Smooth muscle cell (in vitro differentiated cells): ENCODE measurements around the gene MAGI1. TPM values are rescaled to one million over a fixed set of nuclear protein-coding genes. Genes with fewer than 3 reads are reported as not detected.

Source experiments
- DNase-seq: peaks from one replicate; lab custom pipeline; 2025; ENCODE audit not compliant: unreplicated experiment; lab: John Stamatoyannopoulos, UW
- H2AFZ ChIP-seq: fragments of 200-600 bp; sonication (generic); 2 replicates; pipeline ENCODE4 v1.6.0; 2016; ENCODE audit warnings: antibody characterized with exemption, low read depth, mild to moderate bottlenecking
- H3F3A ChIP-seq: fragments of 200-600 bp; sonication (generic); 2 replicates; pipeline ENCODE4 v1.6.0; 2017; ENCODE audit warnings: antibody characterized with exemption, low read depth
- H3K27ac ChIP-seq: fragments of 200-600 bp; sonication (generic); 2 replicates; pipeline ENCODE4 v1.5.1; 2016; ENCODE audit warnings: low read depth, mild to moderate bottlenecking
- H3K27me3 ChIP-seq: fragments of 200-600 bp; sonication (generic); 2 replicates; pipeline ENCODE4 v1.6.1; 2016; ENCODE audit warnings: low read depth, mild to moderate bottlenecking
- H3K36me3 ChIP-seq: fragments of 200-600 bp; sonication (generic); 2 replicates; pipeline ENCODE4 v1.5.1; 2016; ENCODE audit warnings: low read depth
- H3K4me1 ChIP-seq: fragments of 200-600 bp; sonication (generic); 2 replicates; pipeline ENCODE4 v1.5.1; 2016; ENCODE audit warnings: low read depth
- H3K4me2 ChIP-seq: fragments of 200-600 bp; sonication (generic); 2 replicates; pipeline ENCODE4 v1.6.0; 2016; ENCODE audit warnings: mild to moderate bottlenecking
- H3K4me3 ChIP-seq: fragments of 200-600 bp; sonication (generic); 2 replicates; pipeline ENCODE4 v1.5.1; 2016; ENCODE audit warnings: mild to moderate bottlenecking
- H3K79me2 ChIP-seq: fragments of 200-600 bp; sonication (generic); 2 replicates; pipeline ENCODE4 v1.6.0; 2016; ENCODE audit warnings: low read depth, mild to moderate bottlenecking
- H3K9ac ChIP-seq: fragments of 200-600 bp; sonication (generic); 2 replicates; pipeline ENCODE4 v1.6.0; 2016; ENCODE audit warnings: low read depth
- H3K9me3 ChIP-seq: fragments of 200-600 bp; sonication (generic); replicated peaks from 2 replicates; pipeline ENCODE4 v1.5.1; 2016; ENCODE audit warnings: low read depth
- H4K20me1 ChIP-seq: fragments of 200-600 bp; sonication (generic); 2 replicates; pipeline ENCODE4 v1.6.0; 2016; ENCODE audit warnings: low read depth
- CTCF ChIP-seq: fragments of 200-600 bp; sonication (generic); IDR thresholded peaks from 2 replicates; pipeline ENCODE4 v1.5.1; 2017; ENCODE audit warnings: borderline replicate concordance, mild to moderate bottlenecking, antibody characterized with exemption; ENCODE audit not compliant: insufficient read depth, poor library complexity, severe bottlenecking
- WGBS: methylation state at CpG from one replicate; pipeline ENCODE4 v1.1.7; 2016; ENCODE audit warnings: low lambda C conversion rate; 5-methylcytosine and 5-hydroxymethylcytosine counted together
- polyA plus RNA-seq: library from polyadenylated mRNA; unstranded; fragments of >200 nt; fragmentation: Nextera tagmentation; extraction: Ambion mirVana; gene quantifications from 2 replicates; pipeline ENCODE4 v1.2.1, GENCODE V29; 2016
- total RNA-seq: library from RNA; depleted of rRNA; stranded (reverse); fragments of >200 nt; gene quantifications from 2 replicates; pipeline ENCODE4 v1.2.3, GENCODE V29; 2014

Gene MAGI1
- total and polyA plus RNA-seq, 2 experiments from 2014 or later = 9.9 to 23.3 TPM

GRCh38 chr3:66023738-66024385 is 14.9 kb downstream of the MAGI1 start:
- Histone ChIP-seq H3K4me3 (no peak overlapping the region), H3K9ac (no peak overlapping the region), H3K27ac (no peak overlapping the region), H3K27me3 (no peaks in the 10 kb centered on the region), H3K36me3 (no peaks in the 10 kb centered on the region), H3K4me1 (peaks cover 4% of the 10 kb centered on the region), H3K9me3 (no peaks in the 10 kb centered on the region), H3K4me2 (no peak overlapping the region), H2AFZ (no peak overlapping the region), H3F3A (no peaks in the 10 kb centered on the region), H4K20me1 (peaks cover 78% of the 10 kb centered on the region), H3K79me2 (peaks cover 40% of the 10 kb centered on the region)
- DNase-seq = no peak
- no peak for TF ChIP-seq CTCF
- 91% methylated on average over 3 of the region's 3 CpGs for WGBS

- Histone ChIP-seq H3K36me3 (no peaks in the 10 kb centered on the region), H3K4me3 (no peak overlapping the region), H3K79me2 (peaks cover 39% of the 10 kb centered on the region), H3K4me1 (peaks cover 4% of the 10 kb centered on the region), H3K27me3 (no peaks in the 10 kb centered on the region), H4K20me1 (peaks cover 78% of the 10 kb centered on the region), H2AFZ (no peak overlapping the region), H3K9ac (no peak overlapping the region), H3K9me3 (no peaks in the 10 kb centered on the region), H3K4me2 (no peak overlapping the region), H3K27ac (no peak overlapping the region), H3F3A (no peaks in the 10 kb centered on the region)
- 93% methylated on average over 2 of the region's 2 CpGs for WGBS
- no peak for TF ChIP-seq CTCF
- no peak for DNase-seq
These were observed 15.5 kb downstream of the MAGI1 start for GRCh38 chr3:66023229-66023628.

- H3K4me1 ChIP-seq = peaks cover 4% of the 10 kb centered on the region
- H3K4me3 ChIP-seq = no peak overlapping the region
- H3K9ac ChIP-seq = no peak overlapping the region
- WGBS = 68% methylated on average over 4 of the region's 4 CpGs
- H3K9me3 ChIP-seq = no peaks in the 10 kb centered on the region
- peak overlapping the region; percentile 22 for H3K27ac ChIP-seq
- H3F3A ChIP-seq = no peaks in the 10 kb centered on the region
- no peak overlapping the region for H2AFZ ChIP-seq
- H3K79me2 ChIP-seq = peaks cover 28% of the 10 kb centered on the region
- no peaks in the 10 kb centered on the region for H3K27me3 ChIP-seq
- no peak overlapping the region for H3K4me2 ChIP-seq
- H4K20me1 ChIP-seq = peaks cover 87% of the 10 kb centered on the region
- no peak for DNase-seq
- H3K36me3 ChIP-seq = no peaks in the 10 kb centered on the region
- no peak for TF ChIP-seq CTCF
These were observed 17.0 kb downstream of the MAGI1 start for GRCh38 chr3:66021731-66022131.

GRCh38 chr3:66019896-66020295 is 18.8 kb downstream of the MAGI1 start:
- no peak for TF ChIP-seq CTCF
- H3K79me2 ChIP-seq = peaks cover 27% of the 10 kb centered on the region
- H3K4me1 ChIP-seq = peaks cover 4% of the 10 kb centered on the region
- no peaks in the 10 kb centered on the region for H3K36me3 ChIP-seq
- no peaks in the 10 kb centered on the region for H3F3A ChIP-seq
- no peak overlapping the region for H3K9ac ChIP-seq
- no peak overlapping the region for H2AFZ ChIP-seq
- no peak overlapping the region for H3K4me3 ChIP-seq
- H3K4me2 ChIP-seq = no peak overlapping the region
- WGBS = 93% methylated on average over 8 of the region's 8 CpGs
- H3K27ac ChIP-seq = no peak overlapping the region
- H3K9me3 ChIP-seq = no peaks in the 10 kb centered on the region
- no peaks in the 10 kb centered on the region for H3K27me3 ChIP-seq
- H4K20me1 ChIP-seq = peaks cover 97% of the 10 kb centered on the region
- no peak for DNase-seq
